Naive thymus-derived CD8-positive, alpha-beta T cell (primary cell): ENCODE measurements around the gene OASL. TPM values are rescaled to one million over a fixed set of nuclear protein-coding genes. Genes with fewer than 3 reads are reported as not detected.
"Not testable (repeated sequence)": the region's sequence is repeated elsewhere in the genome, so short reads cannot be mapped to it uniquely, and the experiment has no call there.

Experiments used
- ATAC-seq, 2 donors: fragments of 150-1000 bp; cut with Tn5 transposase in 1 of 2; sonication (Bioruptor Pico), chemical (Tn5 transposase) in 1 of 2; 1 replicate in 1 of 2; 2 replicates in 1 of 2; pipeline ENCODE4 v1.10.0; 2021; ENCODE audit warnings: mild to moderate bottlenecking in 2 of 2, moderate library complexity in 2 of 2
- POLR2A ChIA-PET: fragments of 350-600 bp; sonication (Branson Sonifier 250); formaldehyde crosslinking; loops from one replicate; lab custom pipeline; 2021; ENCODE audit warnings: antibody characterized with exemption; lab: Charles Lee
- DNase-seq, 10 donors: peaks; one replicate each; pipeline versions ENCODE4 v3.0.0 to v3.0.0-alpha.2; 2020 to 2022
- H3K27ac Mint-ChIP-seq, 10 donors: one replicate each; pipeline ENCODE4 v1.8.0; 2020 to 2022; ENCODE audit warnings: mild to moderate bottlenecking in 10 of 10, mixed read lengths in 10 of 10, moderate library complexity in 4 of 10, inconsistent platforms in 1 of 10
- H3K27me3 Mint-ChIP-seq, 5 donors: one replicate each; pipeline ENCODE4 v1.8.0; 2021 to 2022; ENCODE audit warnings: mixed read lengths in 5 of 5
- H3K36me3 Mint-ChIP-seq, 3 donors: one replicate each; pipeline ENCODE4 v1.8.0; 2020 to 2022; ENCODE audit warnings: mixed read lengths in 3 of 3, mild to moderate bottlenecking in 2 of 3, inconsistent platforms in 1 of 3
- H3K4me1 Mint-ChIP-seq, 4 donors: one replicate each; pipeline ENCODE4 v1.8.0; 2021 to 2022; ENCODE audit warnings: mixed read lengths in 4 of 4
- H3K4me3 Mint-ChIP-seq, 10 donors: one replicate each; pipeline ENCODE4 v1.8.0; 2020 to 2022; ENCODE audit warnings: mild to moderate bottlenecking in 10 of 10, mixed read lengths in 10 of 10, moderate library complexity in 6 of 10, inconsistent platforms in 1 of 10
- H3K9me3 Mint-ChIP-seq, 9 donors: one replicate each; pipeline ENCODE4 v1.8.0; 2020 to 2022; ENCODE audit warnings: mixed read lengths in 9 of 9, mild to moderate bottlenecking in 3 of 9, inconsistent platforms in 1 of 9, moderate library complexity in 1 of 9
- polyA plus RNA-seq, 3 donors: library from polyadenylated mRNA; unstranded; fragments of 300-500 nt; fragmentation: Illumina TruSeq; gene quantifications; one replicate each; pipeline ENCODE4 v1.2.3, GENCODE V29; 2021
- total RNA-seq, 8 experiments: library from RNA in 2 of 8; stranded (reverse) in 2 of 8; gene quantifications; one replicate each; pipeline ENCODE4 v1.2.3 and lab custom pipeline; 2021 to 2026

The OASL gene
- total and polyA plus RNA-seq, 5 experiments from 2014 or later = 1.6 to 11.2 (median 1.9) TPM

DNA sequence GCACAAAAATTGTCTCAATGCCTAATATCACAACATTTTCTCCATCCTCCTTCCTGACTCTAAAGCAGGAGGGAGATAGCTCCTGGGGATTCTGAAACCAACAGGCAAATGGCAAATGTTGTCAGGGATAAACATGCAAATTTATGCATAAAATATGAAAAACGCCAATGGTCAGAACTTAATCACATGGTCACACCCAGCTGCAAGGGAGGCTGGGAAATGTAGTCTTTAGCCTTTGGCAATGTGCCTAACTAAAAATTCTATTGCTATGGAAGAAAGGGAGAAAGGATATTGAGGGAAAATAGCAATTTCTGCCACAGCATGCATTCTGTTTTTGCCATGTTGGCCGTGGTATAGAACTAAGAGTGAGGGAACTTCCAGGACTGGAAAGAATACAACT, 11.7 kb upstream of the OASL start:
- POLR2A ChIA-PET = interaction anchor here (0.8 kb wide), 1 partner anchor 10 kb away, joined by 4 read pairs; no protein-coding TSS in a partner anchor
- H3K9me3 Mint-ChIP-seq = no peaks in the 10 kb centered on the region
- no peak overlapping the region for H3K27ac Mint-ChIP-seq
- peaks cover 0 to 4% (median 0%) of the 10 kb centered on the region in 5 donors for H3K27me3 Mint-ChIP-seq
- no peak for DNase-seq
- ATAC-seq = no peak
- peaks cover 0 to 5% (median 3%) of the 10 kb centered on the region in 4 donors for H3K4me1 Mint-ChIP-seq
- no peak overlapping the region for H3K4me3 Mint-ChIP-seq
- H3K36me3 Mint-ChIP-seq = no peaks in the 10 kb centered on the region

DNA sequence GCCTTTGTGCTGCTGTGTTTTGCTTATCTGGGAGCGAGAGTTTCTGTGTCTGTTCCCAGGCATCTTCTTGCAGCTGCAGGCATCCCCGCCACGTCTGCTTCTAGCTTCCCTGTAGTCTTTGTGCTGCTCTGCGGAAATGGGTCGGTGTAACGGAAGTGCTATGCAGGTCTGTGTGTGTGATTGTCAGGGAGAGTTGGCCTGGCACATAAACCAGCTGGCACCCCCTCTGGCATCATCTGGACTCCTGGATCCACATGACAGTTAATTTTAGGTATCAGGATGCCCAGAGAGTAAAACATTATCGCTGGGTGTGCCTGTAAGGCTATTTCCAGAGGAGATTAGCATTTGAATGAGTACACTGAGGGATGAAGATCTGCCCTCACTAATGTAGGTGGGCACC, 9.4 kb upstream of the OASL start:
- no peaks in the 10 kb centered on the region for H3K9me3 Mint-ChIP-seq
- H3K4me1 Mint-ChIP-seq = peaks cover 0 to 8% (median 6%) of the 10 kb centered on the region in 4 donors
- POLR2A ChIA-PET = interaction anchor here (0.6 to 1.1 kb wide), 3 partner anchors 15 to 61 kb away, joined by 3 read pairs; no protein-coding TSS in a partner anchor
- H3K27ac Mint-ChIP-seq = peak overlapping the region in 4 of 10 donors; percentile 69 to 92 (median 86)
- ATAC-seq (peak; percentile 61 to 69), DNase-seq (no peak)
- H3K36me3 Mint-ChIP-seq = no peaks in the 10 kb centered on the region
- peaks cover 0 to 4% (median 0%) of the 10 kb centered on the region in 5 donors for H3K27me3 Mint-ChIP-seq
- peak overlapping the region in 9 of 10 donors; percentile 43 to 89 (median 77) for H3K4me3 Mint-ChIP-seq

GRCh38 chr12:121047400-121047799, 8.4 kb upstream of the OASL start:
- H3K27ac Mint-ChIP-seq = peak overlapping the region in 1 of 10 donors; percentile 63
- DNase-seq, H3K9me3 Mint-ChIP-seq, ATAC-seq, H3K36me3 Mint-ChIP-seq, H3K4me1 Mint-ChIP-seq, POLR2A ChIA-PET: not testable (repeated sequence)
- H3K4me3 Mint-ChIP-seq = peak overlapping the region in 2 of 10 donors; percentile 79 to 89
- H3K27me3 Mint-ChIP-seq = peaks cover 0 to 10% (median 3%) of the 10 kb centered on the region in 5 donors

GRCh38 chr12:121043067-121043466, 4.0 kb upstream of the OASL start:
- Mint-ChIP-seq H3K4me1 (peaks cover 8 to 22% (median 14%) of the 10 kb centered on the region in 4 donors), H3K9me3 (no peaks in the 10 kb centered on the region), H3K36me3 (no peaks in the 10 kb centered on the region), H3K27me3 (peaks cover 0 to 7% (median 1%) of the 10 kb centered on the region in 5 donors), H3K27ac (peak overlapping the region in 3 of 10 donors; percentile 7 to 76 (median 57)), H3K4me3 (no peak overlapping the region)
- ATAC-seq = no peak
- POLR2A ChIA-PET = no interaction called here
- no peak for DNase-seq

GRCh38 chr12:121036810-121037326, 2.2 kb downstream of the OASL start:
- Mint-ChIP-seq H3K27ac (peak overlapping the region in 8 of 10 donors; percentile 57 to 96 (median 74)), H3K27me3 (no peaks in the 10 kb centered on the region), H3K4me3 (peak overlapping the region; percentile 11 to 99 (median 73)), H3K36me3 (peaks cover 0 to 7% (median 0%) of the 10 kb centered on the region in 3 donors), H3K4me1 (peaks cover 26 to 64% (median 58%) of the 10 kb centered on the region in 4 donors), H3K9me3 (no peaks in the 10 kb centered on the region)
- POLR2A ChIA-PET = interaction anchor here (0.6 kb wide), 1 partner anchor 365 kb away, joined by 3 read pairs; no protein-coding TSS in a partner anchor
- DNase-seq (peak in 1 of 10 donors; percentile 42), ATAC-seq (no peak)

DNA sequence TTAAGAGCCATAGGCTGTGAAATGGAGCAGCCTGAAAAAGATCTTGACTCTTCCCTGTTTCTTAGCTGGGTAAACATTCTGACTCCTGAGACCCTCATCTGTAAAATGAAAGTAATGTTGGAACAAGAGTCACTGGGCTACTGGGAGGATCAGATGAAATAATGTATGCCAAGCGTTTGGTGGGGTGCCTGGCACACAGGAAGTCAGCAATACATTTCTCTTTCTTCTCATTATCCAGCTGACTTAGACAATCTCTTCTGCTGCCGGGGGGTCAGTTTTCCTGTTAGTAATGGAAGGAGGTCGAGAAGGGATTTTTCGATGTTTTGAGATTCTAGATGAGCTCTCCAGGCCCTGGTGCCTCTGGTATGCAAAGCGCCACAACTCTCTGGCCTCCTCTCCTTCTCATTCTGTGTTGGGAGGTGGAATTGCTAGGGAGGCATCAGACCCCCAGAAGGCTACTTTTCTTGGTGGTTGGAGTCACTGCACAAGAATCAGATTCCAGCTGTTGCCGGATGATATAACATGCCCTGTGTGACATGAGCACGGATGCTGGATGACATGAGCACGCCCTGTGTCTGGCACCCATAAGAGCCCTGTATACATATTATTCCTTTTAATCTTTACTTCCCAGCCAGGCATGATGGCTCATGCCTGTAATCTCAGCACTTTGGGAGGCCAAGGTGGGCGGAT, 4.3 kb downstream of the OASL start:
- no peaks in the 10 kb centered on the region for H3K27me3 Mint-ChIP-seq
- POLR2A ChIA-PET = no interaction called here
- DNase-seq = no peak
- no peak for ATAC-seq
- peaks cover 26 to 62% (median 58%) of the 10 kb centered on the region in 4 donors for H3K4me1 Mint-ChIP-seq
- peak overlapping the region; percentile 35 to 95 (median 88) for H3K27ac Mint-ChIP-seq
- H3K4me3 Mint-ChIP-seq = peak overlapping the region in 9 of 10 donors; percentile 25 to 75 (median 60)
- H3K9me3 Mint-ChIP-seq = no peaks in the 10 kb centered on the region
- H3K36me3 Mint-ChIP-seq = peaks cover 0 to 10% (median 4%) of the 10 kb centered on the region in 3 donors

DNA sequence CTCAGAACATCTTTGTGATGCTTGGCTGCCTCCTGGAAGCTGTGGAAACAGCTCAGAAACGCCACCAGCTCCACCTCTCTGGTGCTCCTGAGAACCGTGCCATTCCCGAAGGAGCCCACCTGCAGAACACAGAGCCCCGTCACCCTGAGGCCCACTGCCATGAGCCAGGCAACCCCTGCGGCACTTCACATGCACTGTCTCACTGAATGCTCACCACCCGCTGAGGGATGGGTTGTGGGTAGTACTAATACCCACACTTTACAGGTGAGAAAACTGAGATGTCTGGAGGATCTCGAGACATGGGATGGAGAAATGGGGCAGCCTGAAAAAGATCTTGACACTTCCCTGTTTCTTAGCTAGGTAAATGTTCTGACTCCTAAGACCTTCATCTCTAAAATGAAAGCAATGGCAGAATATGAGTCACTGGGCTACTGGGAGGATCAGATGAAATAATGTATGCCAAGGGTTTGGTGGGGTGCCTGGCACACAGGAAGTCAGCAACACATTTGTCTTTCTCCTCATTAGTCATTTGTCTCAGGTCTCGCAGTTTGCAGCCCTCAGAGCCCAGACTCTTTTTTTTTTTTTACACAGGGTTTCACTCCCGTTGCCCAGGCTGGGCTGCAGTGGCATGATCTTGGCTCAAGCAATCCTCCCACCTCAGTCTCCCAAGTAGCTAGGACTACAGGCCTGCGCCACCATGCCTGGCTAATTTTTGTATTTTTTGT, 5.3 kb downstream of the OASL start:
- Mint-ChIP-seq H3K27me3 (no peaks in the 10 kb centered on the region), H3K36me3 (peaks cover 0 to 10% (median 4%) of the 10 kb centered on the region in 3 donors), H3K4me1 (peaks cover 23 to 59% (median 53%) of the 10 kb centered on the region in 4 donors), H3K4me3 (peak overlapping the region; percentile 20 to 75 (median 60)), H3K9me3 (no peaks in the 10 kb centered on the region), H3K27ac (peak overlapping the region; percentile 64 to 95 (median 88))
- POLR2A ChIA-PET = interaction anchor here (0.6 to 1.1 kb wide), 3 partner anchors 15 to 18 kb away, joined by 3 to 4 read pairs (median 4); partner anchors contain the start of gene C12orf43
- DNase-seq (peak in 9 of 10 donors; percentile 5 to 69 (median 30)), ATAC-seq (peak; percentile 84 to 86)

- Mint-ChIP-seq H3K9me3 (no peaks in the 10 kb centered on the region), H3K4me1 (peaks cover 17 to 34% (median 31%) of the 10 kb centered on the region in 4 donors), H3K36me3 (peaks cover 4 to 17% (median 16%) of the 10 kb centered on the region in 3 donors), H3K27ac (peak overlapping the region in 3 of 10 donors; percentile 8 to 72 (median 20)), H3K27me3 (no peaks in the 10 kb centered on the region), H3K4me3 (no peak overlapping the region)
- DNase-seq = no peak
- POLR2A ChIA-PET = interaction anchor here (0.8 kb wide), 1 partner anchor 14 kb away, joined by 3 read pairs; the partner anchor contains the start of gene C12orf43
- ATAC-seq = no peak
Observed at GRCh38 chr12:121030576-121031212, 8.4 kb downstream of the OASL start.

DNA sequence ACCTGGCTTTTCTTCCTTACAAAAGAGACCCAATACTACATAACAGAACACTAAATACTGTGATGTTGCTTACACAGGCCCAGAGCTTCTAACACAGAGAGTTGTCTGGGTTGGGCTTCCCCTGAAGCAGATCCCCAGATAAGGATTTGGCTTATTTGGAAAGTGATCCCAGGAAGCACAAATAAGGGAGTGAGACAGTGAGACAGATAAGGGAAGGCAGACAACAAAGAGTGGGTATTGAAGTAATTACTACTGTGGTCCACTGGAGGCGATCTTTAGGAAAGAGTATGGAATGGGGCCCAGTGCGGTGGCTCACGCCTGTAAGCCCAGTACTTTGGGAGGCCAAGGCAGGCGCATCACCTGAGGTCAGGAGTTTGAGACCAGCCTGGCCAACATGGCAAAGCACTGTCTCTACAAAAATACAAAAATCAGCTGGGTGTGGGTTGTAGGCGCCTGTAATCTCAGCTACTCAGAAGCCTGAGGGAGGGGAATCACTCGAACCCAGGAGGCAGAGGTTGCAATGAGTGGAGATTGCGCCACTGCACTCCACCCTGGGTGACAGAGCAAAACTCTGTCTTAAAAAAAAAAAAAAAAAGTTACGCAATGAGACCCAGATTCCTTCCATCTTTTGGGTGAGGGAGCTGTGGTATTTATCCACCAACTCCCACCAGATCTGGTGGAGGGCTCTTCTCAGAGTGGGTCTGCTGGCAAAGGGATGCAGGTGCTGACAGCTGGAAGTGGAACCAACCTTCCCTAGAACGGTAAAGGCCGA, 12.6 kb downstream of the OASL start:
- H3K9me3 Mint-ChIP-seq = no peaks in the 10 kb centered on the region
- POLR2A ChIA-PET = no interaction called here

GRCh38 chr12:121025442-121026226, 13.4 kb downstream of the OASL start:
- no peak for DNase-seq
- Mint-ChIP-seq H3K36me3 (peaks cover 4 to 14% (median 14%) of the 10 kb centered on the region in 3 donors), H3K4me1 (peaks cover 0 to 2% (median 0%) of the 10 kb centered on the region in 4 donors), H3K4me3 (no peak overlapping the region), H3K27me3 (no peaks in the 10 kb centered on the region), H3K27ac (peak overlapping the region in 1 of 10 donors; percentile 18), H3K9me3 (no peaks in the 10 kb centered on the region)
- no peak for ATAC-seq
- POLR2A ChIA-PET = no interaction called here

More for the DNA sequence above, 12.6 kb downstream of the OASL start:
- H3K36me3 Mint-ChIP-seq = peaks cover 4 to 18% (median 14%) of the 10 kb centered on the region in 3 donors
- DNase-seq (no peak), ATAC-seq (no peak)
- no peaks in the 10 kb centered on the region for H3K27me3 Mint-ChIP-seq
- H3K4me1 Mint-ChIP-seq = peaks cover 0 to 2% (median 0%) of the 10 kb centered on the region in 4 donors
- H3K4me3 Mint-ChIP-seq = no peak overlapping the region
- H3K27ac Mint-ChIP-seq = peak overlapping the region in 3 of 10 donors; percentile 10 to 81 (median 37)

DNA sequence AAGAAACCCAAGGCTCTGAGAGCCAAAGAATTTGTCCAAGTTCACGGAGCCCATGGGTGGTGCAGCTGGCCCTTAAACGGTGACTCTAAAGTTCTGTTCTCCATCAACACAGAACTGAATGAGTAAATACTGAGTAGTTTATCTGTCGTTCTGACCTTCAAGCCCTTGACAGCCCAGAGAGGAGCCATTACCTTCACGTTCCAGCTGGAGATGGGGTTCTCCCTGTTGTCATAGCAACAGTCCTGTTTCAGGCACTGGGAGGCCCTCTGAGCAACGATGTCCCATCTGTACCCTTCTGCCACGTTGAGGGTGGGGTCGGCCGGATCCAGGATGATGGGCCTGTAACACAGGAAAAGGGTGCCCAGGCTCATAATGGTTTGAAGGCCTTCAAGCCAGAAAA, 15.2 kb downstream of the OASL start:
- no peaks in the 10 kb centered on the region for H3K9me3 Mint-ChIP-seq
- DNase-seq (no peak), ATAC-seq (no peak)
- H3K27me3 Mint-ChIP-seq = no peaks in the 10 kb centered on the region
- H3K4me3 Mint-ChIP-seq = no peak overlapping the region
- H3K4me1 Mint-ChIP-seq = peaks cover 0 to 2% (median 0%) of the 10 kb centered on the region in 4 donors
- H3K36me3 Mint-ChIP-seq = peaks cover 4 to 14% (median 12%) of the 10 kb centered on the region in 3 donors
- H3K27ac Mint-ChIP-seq = no peak overlapping the region
- POLR2A ChIA-PET = no interaction called here
